Brain pericyte (primary cell): ENCODE data around the gene CGN.

Experiments
- DNase-seq: peaks from one replicate; pipeline ENCODE4 v3.0.0-alpha.2; 2012; ENCODE audit warnings: low read depth, low spot score

Gene CGN

GRCh38 chr1:151510957-151511635 is at the start of gene CGN:
Gene CGN, plus strand, starts transcription at chr1:151511387. Its CDS starts 7,133 bp downstream, at chr1:151518520.
- DNase-seq: peak; percentile 31

GRCh38 chr1:151461694-151462093 is 49.5 kb upstream of the CGN start:
- no peak for DNase-seq

GRCh38 chr1:151465026-151465425 is 46.2 kb upstream of the CGN start:
- DNase-seq: no peak

GRCh38 chr1:151472856-151473731 is 38.1 kb upstream of the CGN start:
- no peak for DNase-seq

GRCh38 chr1:151474745-151475144 is 36.4 kb upstream of the CGN start:
- no peak for DNase-seq

GRCh38 chr1:151475175-151475574 is 36.0 kb upstream of the CGN start:
- DNase-seq: no peak

GRCh38 chr1:151476083-151476482 is 35.1 kb upstream of the CGN start:
- DNase-seq: no peak

- DNase-seq: no peak
Observed at GRCh38 chr1:151477066-151477465, 34.1 kb upstream of the CGN start.

- DNase-seq: no peak
Observed at GRCh38 chr1:151478140-151478812, 32.9 kb upstream of the CGN start.

GRCh38 chr1:151478923-151479322 is 32.3 kb upstream of the CGN start:
- DNase-seq: no peak

- DNase-seq: no peak
Observed at GRCh38 chr1:151479462-151479861, 31.7 kb upstream of the CGN start.

GRCh38 chr1:151482017-151482416 is 29.2 kb upstream of the CGN start:
- DNase-seq: no peak

- no peak for DNase-seq
Observed at GRCh38 chr1:151485685-151486255, 25.4 kb upstream of the CGN start.

GRCh38 chr1:151486557-151486956 is 24.6 kb upstream of the CGN start:
- no peak for DNase-seq

- no peak for DNase-seq
Observed at GRCh38 chr1:151491641-151492040, 19.5 kb upstream of the CGN start.

- DNase-seq: no peak
Observed at GRCh38 chr1:151492120-151492519, 19.1 kb upstream of the CGN start.

GRCh38 chr1:151493042-151493441 is 18.1 kb upstream of the CGN start:
- DNase-seq: no peak

GRCh38 chr1:151494741-151495281 is 16.4 kb upstream of the CGN start:
- DNase-seq: no peak

GRCh38 chr1:151495316-151495715 is 15.9 kb upstream of the CGN start:
- DNase-seq: no peak

GRCh38 chr1:151499365-151499764 is 11.8 kb upstream of the CGN start:
- no peak for DNase-seq

- no peak for DNase-seq
Observed at GRCh38 chr1:151499930-151500329, 11.3 kb upstream of the CGN start.

- no peak for DNase-seq
Observed at GRCh38 chr1:151501474-151501873, 9.7 kb upstream of the CGN start.
